Measurements from ENCODE around the gene TEX11.
A peak's percentile ranks its signal among the peaks of the same experiment; 100 is the strongest.
"Not testable (repeated sequence)": the region's sequence is repeated elsewhere in the genome, so short reads cannot be mapped to it uniquely, and the experiment has no call there.

Gene TEX11

DNA sequence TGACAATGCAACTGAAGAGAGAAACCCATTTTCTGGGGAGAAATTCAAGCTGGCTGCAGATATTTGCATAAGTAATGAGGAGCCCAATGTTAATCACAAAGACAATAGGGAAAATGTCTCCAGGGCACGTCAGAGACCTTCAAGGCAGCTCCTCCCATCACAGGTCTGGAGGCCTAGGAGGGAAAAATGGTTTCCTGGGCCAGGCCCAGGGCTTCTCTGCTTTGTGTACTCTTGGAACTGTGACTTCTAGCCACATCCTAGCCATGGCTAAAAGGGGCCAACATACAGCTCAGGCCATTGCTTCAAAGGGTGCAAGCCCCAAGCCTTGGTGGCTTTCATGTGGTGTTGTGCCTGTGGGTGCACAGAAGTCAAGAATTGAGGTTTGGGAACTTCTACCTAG, 321.4 kb downstream of the TEX11 start:
- DNase-seq = not testable (repeated sequence)

DNA sequence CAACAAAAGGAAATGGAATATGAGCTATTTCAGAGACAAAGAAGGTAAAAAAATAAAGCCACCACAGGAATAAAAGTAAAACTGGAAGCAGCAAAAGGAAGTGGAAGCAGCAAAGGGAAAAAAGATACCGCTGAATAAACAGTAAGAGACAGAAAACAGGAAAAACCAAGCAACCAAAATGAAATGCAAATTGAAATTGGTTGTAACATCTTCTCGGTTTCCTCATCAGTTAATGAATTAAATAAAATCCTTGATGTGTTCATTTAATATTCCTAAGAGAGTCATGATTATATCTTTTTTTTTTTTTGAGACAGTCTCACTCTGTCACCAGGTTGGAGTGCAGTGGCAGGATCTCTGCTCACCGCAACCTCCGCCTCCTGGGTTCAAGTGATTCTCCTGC, 331.1 kb downstream of the TEX11 start:
- DNase-seq = no peak

DNA sequence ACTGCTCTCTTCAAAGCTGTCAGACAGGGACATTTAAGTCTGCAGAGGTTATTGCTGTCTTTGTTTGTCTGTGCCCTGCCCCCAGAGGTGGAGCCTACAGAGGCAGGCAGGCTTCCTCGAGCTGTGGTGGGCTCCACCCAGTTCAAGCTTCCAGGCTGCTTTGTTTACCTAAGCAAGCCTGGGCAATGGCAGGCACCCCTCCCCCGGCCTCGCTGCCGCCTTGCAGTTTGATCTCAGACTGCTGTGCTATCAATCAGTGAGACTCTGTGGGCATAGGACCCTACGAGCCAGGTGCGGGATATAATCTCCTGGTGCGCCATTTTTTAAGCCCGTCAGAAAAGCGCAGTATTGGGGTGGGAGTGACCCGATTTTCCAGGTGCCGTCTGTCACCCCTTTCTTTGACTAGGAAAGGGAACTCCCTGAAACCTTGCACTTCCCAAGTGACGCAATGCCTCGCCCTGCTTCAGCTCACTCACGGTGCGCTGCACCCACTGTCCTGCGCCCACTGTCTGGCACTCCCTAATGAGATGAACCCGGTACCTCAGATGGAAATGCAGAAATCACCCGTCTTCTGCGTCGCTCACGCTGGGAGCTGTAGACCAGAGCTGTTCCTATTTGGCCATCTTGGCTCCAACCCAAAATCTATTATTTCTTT, 338.5 kb downstream of the TEX11 start:
- DNase-seq = not testable (repeated sequence)

DNA sequence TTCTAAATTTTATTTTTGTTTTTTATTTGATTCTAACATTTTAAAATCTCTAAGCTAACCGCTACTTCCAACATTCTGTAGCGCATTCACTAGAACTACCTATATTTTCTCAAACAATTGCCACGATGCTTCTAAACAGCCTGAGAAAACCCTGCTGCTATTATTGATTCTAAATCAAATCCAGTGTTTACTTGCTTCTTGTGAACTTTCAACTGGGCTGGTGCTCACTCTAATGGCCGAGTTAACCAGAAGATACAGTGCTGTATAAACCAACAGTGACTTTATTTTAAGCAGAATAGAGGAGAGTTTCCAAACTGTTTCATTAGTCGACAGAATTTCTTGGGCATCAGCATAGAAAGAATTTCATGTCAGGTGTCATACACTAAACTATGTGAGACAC, 353.6 kb downstream of the TEX11 start:
- no peak for DNase-seq

GRCh38 chrX:70554523-70554922, 354.0 kb downstream of the TEX11 start:
- DNase-seq = no peak

GRCh38 chrX:70554081-70554480, 354.4 kb downstream of the TEX11 start:
- peak in 1 of 5 donors; percentile 33 for DNase-seq

DNA sequence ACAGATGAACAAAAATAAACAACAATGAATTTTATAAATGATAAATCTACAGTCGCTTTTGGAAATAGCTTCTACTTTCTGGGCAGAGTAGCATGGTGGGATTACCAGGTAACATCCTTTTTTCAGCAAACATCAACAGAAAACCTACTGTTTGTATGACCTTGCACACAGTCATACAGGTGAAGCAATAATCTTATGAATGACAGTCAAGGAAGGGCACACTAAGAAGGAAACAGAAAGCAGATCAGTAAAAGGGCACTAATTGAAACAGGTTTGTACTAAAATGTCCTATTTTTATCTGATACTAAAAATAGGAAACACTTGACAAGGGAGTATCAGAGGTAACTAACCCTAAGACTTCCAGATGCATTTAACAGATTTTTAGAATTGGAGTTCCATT, 355.0 kb downstream of the TEX11 start:
- DNase-seq = peak in 1 of 5 donors; percentile 57

DNA sequence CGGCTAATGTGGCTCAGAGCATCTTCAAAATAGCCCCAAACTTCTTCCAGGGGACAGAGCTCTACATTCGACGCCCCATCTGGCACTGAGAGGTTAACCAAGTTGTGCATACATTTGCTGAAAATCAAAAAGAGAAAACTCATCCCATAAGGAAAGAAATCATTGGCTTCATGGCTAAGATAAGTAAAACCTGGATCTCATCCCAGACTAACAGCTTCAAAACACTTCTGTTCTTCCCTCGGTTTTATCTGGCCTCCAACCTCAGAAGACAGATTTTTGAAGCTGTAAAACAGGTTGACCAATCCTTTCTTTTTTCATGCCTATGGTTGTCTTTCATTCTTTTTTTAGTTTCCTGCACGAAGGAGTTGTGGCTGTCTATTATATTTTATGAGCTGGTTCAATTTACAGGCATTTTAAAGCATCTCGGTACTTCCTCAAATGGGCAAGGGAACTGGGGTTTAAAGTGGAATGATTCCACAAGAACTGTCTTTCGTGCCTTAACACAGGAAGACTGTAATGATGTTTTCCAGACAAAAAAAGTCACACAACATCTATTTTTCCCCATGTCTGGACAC, 356.3 kb downstream of the TEX11 start:
- DNase-seq = no peak

DNA sequence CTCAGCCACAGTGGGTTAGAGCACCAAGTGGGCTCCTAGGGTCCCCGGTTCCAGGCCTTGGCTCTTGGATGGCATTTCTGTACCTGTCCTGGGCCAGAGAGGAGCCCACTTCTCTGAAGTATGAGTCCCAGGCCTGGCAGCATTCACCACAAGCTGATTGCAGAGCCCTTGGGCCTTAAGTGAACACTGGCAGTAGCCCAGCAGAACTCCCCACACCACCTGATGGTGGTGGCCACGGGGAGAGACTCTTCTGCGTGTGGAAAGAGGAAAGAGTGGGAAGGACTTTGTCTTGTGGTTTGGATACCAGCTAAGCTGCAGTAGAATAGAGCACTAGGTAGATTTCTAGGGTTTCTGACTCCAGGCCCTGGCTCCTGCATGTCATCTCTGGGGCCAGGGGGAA, 359.1 kb downstream of the TEX11 start:
- DNase-seq = no peak

DNA sequence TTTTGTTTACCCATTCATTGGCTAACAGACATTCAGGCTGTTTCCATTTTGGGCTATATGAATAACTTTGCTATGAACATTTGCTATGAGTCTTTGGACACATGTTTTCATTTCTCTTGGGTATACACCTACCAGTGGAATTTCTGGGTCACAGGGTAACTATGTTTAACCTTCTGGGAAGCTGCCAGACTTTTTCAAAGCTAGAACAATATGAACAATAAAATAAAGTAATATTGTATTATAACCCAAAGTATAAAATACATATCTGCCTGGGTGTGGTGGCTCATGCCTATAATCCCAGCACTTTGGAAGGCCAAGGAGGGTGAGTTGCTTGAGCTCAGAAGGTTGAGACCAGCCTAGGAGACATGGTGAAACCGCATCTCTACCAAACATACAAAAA, 373.3 kb downstream of the TEX11 start:
- no peak for DNase-seq

- peak in 1 of 5 donors; percentile 37 for DNase-seq
Measured at GRCh38 chrX:70527610-70528345, 380.7 kb downstream of the TEX11 start.

GRCh38 chrX:70527053-70527452, 381.5 kb downstream of the TEX11 start:
- no peak for DNase-seq

- DNase-seq = no peak
Measured at GRCh38 chrX:70525733-70526132, 382.8 kb downstream of the TEX11 start.

GRCh38 chrX:70515692-70516091, 392.8 kb downstream of the TEX11 start:
- not testable (repeated sequence) for DNase-seq

- DNase-seq = not testable (repeated sequence)
Measured at GRCh38 chrX:70515270-70515669, 393.2 kb downstream of the TEX11 start.

GRCh38 chrX:70509078-70509477, 399.4 kb downstream of the TEX11 start:
- DNase-seq = no peak

DNA sequence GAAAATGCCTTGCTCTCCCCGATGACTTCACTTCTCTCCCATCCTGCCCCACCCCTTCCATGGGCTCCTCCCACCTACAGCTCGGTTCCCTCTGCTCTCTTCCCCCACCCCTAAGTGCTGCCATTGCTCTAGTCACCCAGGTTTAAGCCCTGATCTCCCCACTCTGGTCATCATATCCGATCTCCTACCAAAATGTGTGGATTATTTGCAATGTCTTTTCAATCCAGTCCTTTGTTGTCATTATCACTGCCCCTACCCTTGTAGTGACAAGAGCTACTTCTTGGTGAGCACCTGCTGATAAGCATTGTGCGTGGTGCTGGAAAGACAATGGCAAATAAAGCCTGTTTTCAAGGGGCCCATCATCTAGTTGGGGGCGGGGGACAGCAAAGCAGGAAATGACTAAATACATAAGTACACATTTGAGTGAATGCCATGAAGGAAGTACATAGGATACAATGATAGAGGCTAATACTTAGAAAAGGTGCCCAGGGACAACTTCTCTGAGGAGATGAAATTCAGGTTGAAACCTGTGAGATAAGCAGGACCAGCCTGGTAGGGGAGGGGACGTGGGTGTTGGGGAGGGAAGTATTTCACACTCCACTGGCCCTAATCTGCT, 400.1 kb downstream of the TEX11 start:
- DNase-seq = peak in 1 of 5 donors; percentile 74

GRCh38 chrX:70505451-70505841, 403.1 kb downstream of the TEX11 start:
- no peak for DNase-seq

- peak in 1 of 5 donors; percentile 54 for DNase-seq
Measured at GRCh38 chrX:70504772-70505450, 403.6 kb downstream of the TEX11 start.

GRCh38 chrX:70500826-70501225, 407.7 kb downstream of the TEX11 start:
- DNase-seq = no peak

DNA sequence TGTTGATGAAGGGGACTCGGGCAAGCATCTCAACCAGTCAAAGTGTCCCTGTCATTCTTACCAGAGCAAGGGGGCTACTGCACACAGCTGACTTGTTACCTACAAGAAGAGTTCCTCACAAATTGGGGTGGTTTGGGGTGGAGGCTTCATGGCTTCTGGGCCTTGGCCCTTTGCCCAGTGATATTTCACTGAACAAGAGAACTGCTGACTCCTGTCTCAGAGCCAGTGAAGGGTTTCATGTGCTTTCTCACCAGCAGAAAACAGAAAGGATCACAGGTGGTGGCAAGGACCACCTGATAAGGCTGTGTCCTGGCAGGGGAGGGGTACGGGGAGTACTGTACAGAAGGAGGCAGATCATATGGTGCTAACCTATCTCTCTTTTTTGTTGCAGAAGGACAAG, 410.4 kb downstream of the TEX11 start:
- no peak for DNase-seq

GRCh38 chrX:70497026-70497425, 411.5 kb downstream of the TEX11 start:
- DNase-seq = no peak

DNA sequence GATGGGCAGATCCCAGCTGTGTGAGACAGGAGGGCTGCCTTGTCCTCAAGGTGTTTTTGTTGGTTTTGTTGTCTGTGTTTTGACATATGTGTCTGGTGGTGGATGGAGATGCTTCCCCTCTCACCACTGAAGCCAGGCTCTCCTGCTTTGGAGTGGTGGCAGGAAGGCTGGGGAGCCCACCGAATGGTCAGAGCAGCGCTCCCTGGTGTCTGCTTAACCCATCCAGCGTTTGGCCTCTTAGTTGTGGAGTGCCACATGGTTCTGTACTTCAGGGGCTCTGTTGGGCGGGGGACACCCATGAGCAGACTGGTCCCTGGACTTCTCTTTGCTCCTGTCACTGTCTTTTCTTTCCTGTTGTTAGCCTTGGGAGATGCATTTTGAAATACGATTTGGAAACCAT, 412.0 kb downstream of the TEX11 start:
- no peak for DNase-seq
